H1 (cell line): ENCODE results near the gene PLEKHM1. TPM values are rescaled to one million over a fixed set of nuclear protein-coding genes. Genes with fewer than 3 reads are reported as not detected.
"Not testable (repeated sequence)": the region's sequence is repeated elsewhere in the genome, so short reads cannot be mapped to it uniquely, and the experiment has no call there.

Experiments
- CTCF ChIA-PET: fragments of 300-600 bp; sonication (Branson Sonifier 250); formaldehyde crosslinking; loops from one replicate; lab custom pipeline; 2021; ENCODE audit not compliant: partially characterized antibody; lab: Charles Lee
- POLR2A ChIA-PET: fragments of 300-600 bp; sonication (Branson Sonifier 250); formaldehyde crosslinking; loops from one replicate; lab custom pipeline; 2021; ENCODE audit warnings: inconsistent platforms; ENCODE audit not compliant: partially characterized antibody; lab: Charles Lee
- DNase-seq, 2 experiments: peaks; one replicate each; pipeline versions ENCODE4 v3.0.0 to v3.0.0-alpha.2; 2010 to 2022; ENCODE audit warnings: low spot score in 2 of 2, low read depth in 1 of 2, mixed read lengths in 1 of 2
- FAIRE-seq: peaks from 2 replicates; lab custom pipeline; 2011; peaks lifted over from hg19 to GRCh38; lab: Jason Lieb, UNC
- H2AFZ ChIP-seq: 2 replicates; pipeline ENCODE4 v1.8.1; 2012; ENCODE audit warnings: low read length, inconsistent platforms
- H2AK5ac ChIP-seq: 2 replicates; pipeline ENCODE4 v1.6.1; 2013; ENCODE audit warnings: low read depth, low read length
- H2BK120ac ChIP-seq: replicated peaks from 2 replicates; pipeline ENCODE3; 2013; ENCODE audit warnings: low read depth, low read length, inconsistent platforms
- H2BK12ac ChIP-seq: 2 replicates; pipeline ENCODE4 v1.6.1; 2013; ENCODE audit warnings: low read depth, low read length
- H2BK15ac ChIP-seq: 2 replicates; pipeline ENCODE4 v1.6.1; 2013; ENCODE audit warnings: low read length
- H2BK20ac ChIP-seq: 2 replicates; pipeline ENCODE4 v1.6.1; 2013; ENCODE audit warnings: low read length
- H2BK5ac ChIP-seq: 2 replicates; pipeline ENCODE4 v1.6.1; 2013; ENCODE audit warnings: low read depth, low read length
- H3K14ac ChIP-seq: 2 replicates; pipeline ENCODE4 v1.6.1; 2013; ENCODE audit warnings: inconsistent platforms; ENCODE audit not compliant: insufficient read length
- H3K18ac ChIP-seq: 2 replicates; pipeline ENCODE4 v1.6.1; 2013; ENCODE audit warnings: low read length; ENCODE audit errors: extremely low read depth
- H3K23ac ChIP-seq: 2 replicates; pipeline ENCODE4 v1.6.1; 2013; ENCODE audit warnings: inconsistent platforms; ENCODE audit not compliant: insufficient read length
- H3K23me2 ChIP-seq: 2 replicates; pipeline ENCODE4 v1.6.1; 2013; ENCODE audit warnings: low read depth, low read length
- H3K27ac ChIP-seq: 2 replicates; pipeline ENCODE4 v1.6.1; 2011; ENCODE audit warnings: low read depth, low read length, inconsistent platforms
- H3K27me3 ChIP-seq, 4 experiments: replicated peaks in 1 of 4; 1 replicate in 1 of 4; 2 replicates in 3 of 4; pipeline versions ENCODE4 v1.6.1 to v1.8.1; 2011 to 2013; ENCODE audit warnings: low read length in 3 of 4, mild to moderate bottlenecking in 3 of 4, inconsistent platforms in 2 of 4, mixed read lengths in 2 of 4, moderate library complexity in 1 of 4; ENCODE audit not compliant: control insufficient read depth in 3 of 4, insufficient read depth in 3 of 4; ENCODE audit errors: extremely low read depth in 1 of 4
- H3K36me3 ChIP-seq, 4 experiments: 2 replicates each; pipeline versions ENCODE4 v1.6.1 to v1.8.1; 2011 to 2013; ENCODE audit warnings: mild to moderate bottlenecking in 4 of 4, low read length in 3 of 4, moderate library complexity in 2 of 4, control low read depth in 1 of 4, inconsistent platforms in 1 of 4; ENCODE audit not compliant: insufficient read depth in 4 of 4, control insufficient read depth in 2 of 4
- H3K4ac ChIP-seq: replicated peaks from 2 replicates; pipeline ENCODE3; 2013; ENCODE audit warnings: low read length, low read depth, mixed read lengths, inconsistent platforms; ENCODE audit not compliant: insufficient read length
- H3K4me1 ChIP-seq, 4 experiments: replicated peaks in 1 of 4; 1 replicate in 1 of 4; 2 replicates in 3 of 4; pipeline versions ENCODE4 v1.6.1 to v1.8.1; 2011 to 2013; ENCODE audit warnings: low read length in 3 of 4, inconsistent platforms in 2 of 4, mixed read lengths in 1 of 4; ENCODE audit not compliant: insufficient read depth in 4 of 4, control insufficient read depth in 3 of 4
- H3K4me2 ChIP-seq, 2 experiments: 2 replicates each; pipeline versions ENCODE4 v1.6.1 to v1.8.1; 2011 to 2013; ENCODE audit warnings: low read depth in 2 of 2, low read length in 2 of 2, control low read depth in 1 of 2, inconsistent platforms in 1 of 2, mild to moderate bottlenecking in 1 of 2; ENCODE audit not compliant: insufficient read depth in 1 of 2
- H3K4me3 ChIP-seq, 4 experiments: fragments of 200-600, 300-600 bp in 1 of 4; sonication (generic), shearing (Covaris generic), sonication (Bioruptor Twin) in 1 of 4; 2 replicates each; pipeline versions ENCODE4 v1.5.1 to v1.8.1; 2011 to 2016; ENCODE audit warnings: low read length in 4 of 4, low read depth in 3 of 4, control low read depth in 2 of 4, inconsistent platforms in 2 of 4, mild to moderate bottlenecking in 2 of 4, mixed read lengths in 1 of 4, moderate library complexity in 1 of 4; ENCODE audit not compliant: insufficient read depth in 2 of 4; ENCODE audit errors: extremely low read depth in 1 of 4
- H3K56ac ChIP-seq: replicated peaks from 2 replicates; pipeline ENCODE3; 2013; ENCODE audit warnings: low read depth, mild to moderate bottlenecking, mixed read lengths, low read length, inconsistent platforms; ENCODE audit not compliant: insufficient read length
- H3K79me1 ChIP-seq: 2 replicates; pipeline ENCODE4 v1.6.1; 2013; ENCODE audit warnings: low read depth, low read length, control low read depth
- H3K79me2 ChIP-seq, 2 experiments: 2 replicates each; pipeline versions ENCODE4 v1.6.1 to v1.8.1; 2012 to 2013; ENCODE audit warnings: low read length in 2 of 2, mild to moderate bottlenecking in 2 of 2, inconsistent platforms in 1 of 2; ENCODE audit not compliant: insufficient read depth in 2 of 2, control insufficient read depth in 1 of 2
- H3K9ac ChIP-seq, 4 experiments: replicated peaks in 1 of 4; 1 replicate in 1 of 4; 2 replicates in 3 of 4; pipeline versions ENCODE4 v1.6.1 to v1.8.1; 2011 to 2013; ENCODE audit warnings: low read depth in 3 of 4, low read length in 3 of 4, control low read depth in 2 of 4, mild to moderate bottlenecking in 2 of 4, moderate library complexity in 2 of 4, inconsistent platforms in 1 of 4; ENCODE audit errors: extremely low read depth in 1 of 4
- H3K9me3 ChIP-seq, 2 experiments: 2 replicates each; pipeline versions ENCODE4 v1.6.1 to v1.8.1; 2012 to 2013; ENCODE audit warnings: mild to moderate bottlenecking in 2 of 2, moderate library complexity in 2 of 2, control low read depth in 1 of 2, inconsistent platforms in 1 of 2, low read depth in 1 of 2, low read length in 1 of 2, mixed read lengths in 1 of 2; ENCODE audit not compliant: insufficient read depth in 2 of 2
- H4K20me1 ChIP-seq, 2 experiments: replicated peaks in 1 of 2; 2 replicates each; pipeline versions ENCODE3 to v1.8.1; 2011 to 2013; ENCODE audit warnings: inconsistent platforms in 2 of 2, low read length in 2 of 2, mild to moderate bottlenecking in 1 of 2; ENCODE audit not compliant: insufficient read depth in 2 of 2, control insufficient read depth in 1 of 2
- H4K5ac ChIP-seq: 2 replicates; pipeline ENCODE4 v1.6.1; 2013; ENCODE audit warnings: low read length, low read depth, mixed read lengths, inconsistent platforms; ENCODE audit not compliant: insufficient read length
- H4K8ac ChIP-seq: 2 replicates; pipeline ENCODE4 v1.8.0; 2013; ENCODE audit warnings: mild to moderate bottlenecking, moderate library complexity, low read length, inconsistent platforms; ENCODE audit not compliant: insufficient read depth; ENCODE audit errors: extremely low read depth
- H4K91ac ChIP-seq: replicated peaks from 2 replicates; pipeline ENCODE3; 2013; ENCODE audit warnings: low read length, mixed read lengths, inconsistent platforms; ENCODE audit not compliant: insufficient read length
- WGBS, 2 experiments: shearing (Covaris generic) in 1 of 2; methylation state at CpG; one replicate each; pipeline versions ENCODE4 v1.1.6 to v1.1.7; 2013 to 2015; ENCODE audit warnings: low lambda C conversion rate in 2 of 2, mixed read lengths in 2 of 2, inconsistent platforms in 1 of 2, low coverage in 1 of 2, missing lambda C conversion rate in 1 of 2; ENCODE audit not compliant: insufficient replicate concordance in 2 of 2, insufficient coverage in 1 of 2, insufficient read length in 1 of 2; ENCODE audit errors: extremely low coverage in 1 of 2, missing lambda C conversion rate in 1 of 2; 5-methylcytosine and 5-hydroxymethylcytosine counted together
- polyA plus RNA-seq, 7 experiments: library from polyadenylated mRNA; depleted of rRNA in 3 of 7; stranded (reverse) in 5 of 7; unstranded in 2 of 7; fragments of >200 nt in 5 of 7; fragments of 200-250 nt in 2 of 7; gene quantifications; 1 replicate in 5 of 7; 2 replicates in 1 of 7; 4 replicates in 1 of 7; pipeline versions ENCODE4 v1.2.1 to v1.2.3, GENCODE V29; 2011 to 2013; ENCODE audit warnings: missing spikeins in 2 of 7, mixed read lengths in 2 of 7
- total RNA-seq: library from RNA; stranded (reverse); fragmentation: NEBNext Ultra II Directional; extraction: Animal tissue kit (Norgen Biotek cat#: 25700); gene quantifications from 2 replicates; pipeline ENCODE4 v1.2.1, GENCODE V29; 2021

Gene PLEKHM1
- total and polyA plus RNA-seq, 2 of the 8 experiments (the other 6 are each of a cell fraction or from before 2014, with no cell fraction given) = 7.6 to 17.9 TPM

GRCh38 chr17:45454341-45454740 lies 36.2 kb downstream of the PLEKHM1 start:
- H3K23me2 ChIP-seq, H3K4me2 ChIP-seq, H2BK5ac ChIP-seq, FAIRE-seq, H3K4ac ChIP-seq, H3K79me1 ChIP-seq, H4K5ac ChIP-seq, H3K4me3 ChIP-seq, H3K18ac ChIP-seq, H3K14ac ChIP-seq, H3K23ac ChIP-seq, H2BK120ac ChIP-seq, H2BK20ac ChIP-seq, H2BK12ac ChIP-seq, CTCF ChIA-PET, H3K36me3 ChIP-seq, H2BK15ac ChIP-seq, H2AFZ ChIP-seq, H3K27ac ChIP-seq, H4K91ac ChIP-seq, DNase-seq, H4K8ac ChIP-seq, H3K9me3 ChIP-seq, POLR2A ChIA-PET, H3K27me3 ChIP-seq, H2AK5ac ChIP-seq, H3K56ac ChIP-seq, H3K4me1 ChIP-seq, H4K20me1 ChIP-seq, H3K79me2 ChIP-seq, H3K9ac ChIP-seq: not testable (repeated sequence)
- 97% methylated on average over 7 of the region's 8 CpGs; no CpG with 5 or more reads in 1 of the 2 experiments for WGBS, 2 experiments
